OCI-LY3 (cell line): Measurements from ENCODE around the gene JUND.

ENCODE experiments used
- H2AFZ ChIP-seq: fragments of 200-600, 300-600 bp; shearing (Covaris generic); 2 replicates; pipeline ENCODE4 v1.6.0; 2014; ENCODE audit warnings: antibody characterized with exemption, low read depth, low read length
- H3K27ac ChIP-seq: fragments of 200-600, 300-600 bp; sonication (generic); 2 replicates; pipeline ENCODE4 v1.5.1; 2014; ENCODE audit warnings: mild to moderate bottlenecking, low read length, moderate library complexity, mixed read lengths
- H3K27me3 ChIP-seq: fragments of 200-600, 300-600 bp; sonication (generic); 2 replicates; pipeline ENCODE4 v1.6.1; 2014; ENCODE audit warnings: low read depth, low read length, mixed read lengths
- H3K36me3 ChIP-seq: fragments of 200-600, 300-600 bp; sonication (generic); replicated peaks from 2 replicates; pipeline ENCODE3; 2014; ENCODE audit warnings: low read depth, low read length, mixed read lengths
- H3K4me1 ChIP-seq: fragments of 300-600, 200-600 bp; sonication (generic); 2 replicates; pipeline ENCODE4 v1.6.1; 2014; ENCODE audit warnings: low read length, mixed read lengths
- H3K4me2 ChIP-seq: fragments of 200-600, 300-600 bp; sonication (generic); 2 replicates; pipeline ENCODE4 v1.6.1; 2014; ENCODE audit warnings: low read length, mixed read lengths
- H3K4me3 ChIP-seq: fragments of 300-600, 200-600 bp; sonication (generic); 2 replicates; pipeline ENCODE4 v1.5.1; 2014; ENCODE audit warnings: antibody characterized with exemption, mild to moderate bottlenecking, low read length, moderate library complexity
- H3K79me2 ChIP-seq: fragments of 300-600, 200-600 bp; shearing (Covaris generic); 2 replicates; pipeline ENCODE4 v1.6.1; 2014; ENCODE audit warnings: mild to moderate bottlenecking, low read length, mixed read lengths
- H3K9ac ChIP-seq: fragments of 300-600, 200-600 bp; shearing (Covaris generic); 2 replicates; pipeline ENCODE4 v1.6.0; 2014; ENCODE audit warnings: mild to moderate bottlenecking, low read length, moderate library complexity
- H3K9me3 ChIP-seq: fragments of 200-600, 300-600 bp; shearing (Covaris generic); 2 replicates; pipeline ENCODE4 v1.6.1; 2014; ENCODE audit warnings: low read length, mixed read lengths; ENCODE audit not compliant: insufficient read depth
- H4K20me1 ChIP-seq: fragments of 200-600, 300-600 bp; sonication (generic); 2 replicates; pipeline ENCODE4 v1.6.1; 2016; ENCODE audit warnings: low read length, mixed read lengths; ENCODE audit not compliant: insufficient read depth
- CTCF ChIP-seq: fragments of 200-600, 300-600 bp; sonication (generic); IDR thresholded peaks from 2 replicates; pipeline ENCODE4 v1.5.1; 2014; ENCODE audit warnings: antibody characterized with exemption, low read length, low read depth
- EZH2phosphoT487 ChIP-seq: fragments of 200-600 bp; shearing (Covaris generic); IDR thresholded peaks from 2 replicates; pipeline ENCODE4 v1.6.1; 2018; ENCODE audit warnings: antibody characterized with exemption, mixed run types, low read depth

Gene JUND

GRCh38 chr19:18254546-18255503, 26.6 kb downstream of the JUND start:
- peaks cover 6% of the 10 kb centered on the region; the same call in 1 of the 2 replicates for H3K27me3 ChIP-seq
- no peaks in the 10 kb centered on the region for H3K79me2 ChIP-seq
- no peak for TF ChIP-seq EZH2phosphoT487
- peak; percentile 16 for TF ChIP-seq CTCF
- no peak overlapping the region for H3K27ac ChIP-seq
- H2AFZ ChIP-seq = peak overlapping the region; percentile 89
- no peaks in the 10 kb centered on the region for H3K36me3 ChIP-seq
- peak overlapping the region; percentile 40 for H3K4me2 ChIP-seq
- peak overlapping the region; percentile 19; the same call in 1 of the 2 replicates for H3K4me3 ChIP-seq
- H3K9ac ChIP-seq = no peak overlapping the region
- no peaks in the 10 kb centered on the region for H4K20me1 ChIP-seq
- peaks cover 28% of the 10 kb centered on the region for H3K4me1 ChIP-seq
- no peaks in the 10 kb centered on the region for H3K9me3 ChIP-seq

- peaks cover 28% of the 10 kb centered on the region for H3K4me1 ChIP-seq
- H3K9ac ChIP-seq = peak overlapping the region; percentile 15; the same call in 1 of the 2 replicates
- H3K79me2 ChIP-seq = no peaks in the 10 kb centered on the region
- peak overlapping the region; percentile 89 for H2AFZ ChIP-seq
- H3K4me3 ChIP-seq = no peak overlapping the region
- no peak for TF ChIP-seq EZH2phosphoT487
- TF ChIP-seq CTCF = no peak
- H4K20me1 ChIP-seq = no peaks in the 10 kb centered on the region
- 0 out of 2 replicates have a peak overlapping the region, but pooled peaks have one; percentile 1 for H3K27ac ChIP-seq
- peaks cover 8% of the 10 kb centered on the region; the same call in 1 of the 2 replicates for H3K27me3 ChIP-seq
- H3K4me2 ChIP-seq = peak overlapping the region; percentile 51
- H3K9me3 ChIP-seq = no peaks in the 10 kb centered on the region
- H3K36me3 ChIP-seq = no peaks in the 10 kb centered on the region
These were observed 27.7 kb downstream of the JUND start for GRCh38 chr19:18253716-18254115.

GRCh38 chr19:18253130-18253529, 28.3 kb downstream of the JUND start:
- H2AFZ ChIP-seq = no peak overlapping the region

More at GRCh38 chr19:18253130-18253529, 28.3 kb downstream of the JUND start:
- peaks cover 28% of the 10 kb centered on the region for H3K4me1 ChIP-seq
- no peak for TF ChIP-seq EZH2phosphoT487
- no peak for TF ChIP-seq CTCF
- no peaks in the 10 kb centered on the region for H3K36me3 ChIP-seq
- no peaks in the 10 kb centered on the region for H3K79me2 ChIP-seq
- no peak overlapping the region for H3K4me3 ChIP-seq
- H3K27ac ChIP-seq = no peak overlapping the region
- peaks cover 8% of the 10 kb centered on the region; the same call in 1 of the 2 replicates for H3K27me3 ChIP-seq
- no peaks in the 10 kb centered on the region for H3K9me3 ChIP-seq
- H3K4me2 ChIP-seq = no peak overlapping the region
- no peaks in the 10 kb centered on the region for H4K20me1 ChIP-seq
- H3K9ac ChIP-seq = no peak overlapping the region
